ENCODE results near the gene TRPV5.

Gene TRPV5

GRCh38 chr7:142908921-142909890 lies 24.3 kb downstream of the TRPV5 start:
- peak; percentile 2 for DNase-seq (ENCODE audit: low spot score)

GRCh38 chr7:142908290-142908689 lies 25.3 kb downstream of the TRPV5 start:
- no peak for DNase-seq (ENCODE audit: low spot score)

GRCh38 chr7:142906643-142907042 lies 26.9 kb downstream of the TRPV5 start:
- no peak for DNase-seq (ENCODE audit: low spot score)

GRCh38 chr7:142905759-142906158 lies 27.8 kb downstream of the TRPV5 start:
- no peak for DNase-seq (ENCODE audit: low spot score)

- DNase-seq (ENCODE audit: low spot score), result no peak
Measured at GRCh38 chr7:142904128-142904527, 29.4 kb downstream of the TRPV5 start.

GRCh38 chr7:142901426-142902259 lies 31.9 kb downstream of the TRPV5 start:
- no peak for DNase-seq (ENCODE audit: low spot score)

- DNase-seq (ENCODE audit: low spot score), result no peak
Measured at GRCh38 chr7:142899661-142900060, 33.9 kb downstream of the TRPV5 start.

- no peak for DNase-seq (ENCODE audit: low spot score)
Measured at GRCh38 chr7:142898377-142899170, 35.0 kb downstream of the TRPV5 start.

- no peak for DNase-seq (ENCODE audit: low spot score)
Measured at GRCh38 chr7:142897691-142898090, 35.9 kb downstream of the TRPV5 start.

GRCh38 chr7:142896741-142897379 lies 36.7 kb downstream of the TRPV5 start:
- no peak for DNase-seq (ENCODE audit: low spot score)

GRCh38 chr7:142896151-142896550 lies 37.4 kb downstream of the TRPV5 start:
- no peak for DNase-seq (ENCODE audit: low spot score)

- no peak for DNase-seq (ENCODE audit: low spot score)
Measured at GRCh38 chr7:142894985-142895593, 38.5 kb downstream of the TRPV5 start.

- DNase-seq (ENCODE audit: low spot score), result no peak
Measured at GRCh38 chr7:142894112-142894984, 39.2 kb downstream of the TRPV5 start.

- no peak for DNase-seq (ENCODE audit: low spot score)
Measured at GRCh38 chr7:142892951-142893350, 40.6 kb downstream of the TRPV5 start.

- no peak for DNase-seq (ENCODE audit: low spot score)
Measured at GRCh38 chr7:142891490-142892082, 42.0 kb downstream of the TRPV5 start.

GRCh38 chr7:142890874-142891485 lies 42.6 kb downstream of the TRPV5 start:
- DNase-seq (ENCODE audit: low spot score), result no peak

- DNase-seq (ENCODE audit: low spot score), result no peak
Measured at GRCh38 chr7:142889816-142890215, 43.7 kb downstream of the TRPV5 start.

GRCh38 chr7:142887282-142888015 lies 46.1 kb downstream of the TRPV5 start:
- no peak for DNase-seq (ENCODE audit: low spot score)

GRCh38 chr7:142886866-142887265 lies 46.7 kb downstream of the TRPV5 start:
- no peak for DNase-seq (ENCODE audit: low spot score)
